ENCODE results near the gene FASTKD1.

FASTKD1 gene

DNA sequence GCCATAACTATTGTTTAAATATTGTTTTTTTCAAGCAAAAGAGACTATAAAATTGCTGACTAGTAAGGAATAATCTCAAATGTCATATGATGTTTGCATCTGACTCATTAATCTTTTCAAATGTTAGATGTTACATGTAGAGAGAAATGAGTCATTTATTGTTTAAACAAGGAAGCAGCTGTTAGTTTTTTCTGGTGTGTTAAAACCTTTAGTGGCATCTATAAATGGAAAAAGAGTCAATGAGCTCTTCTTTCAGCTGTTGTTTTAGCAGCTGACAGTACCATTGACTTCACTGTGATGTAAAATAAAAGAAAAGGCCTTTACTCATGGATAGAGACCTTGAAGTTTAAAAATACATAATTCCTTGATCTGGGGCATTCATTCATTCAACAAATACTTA lies 66.0 kb downstream of the FASTKD1 start:
- no peak for DNase-seq

- no peak for DNase-seq
Measured at GRCh38 chr2:169504651-169505050, 69.0 kb downstream of the FASTKD1 start.

DNA sequence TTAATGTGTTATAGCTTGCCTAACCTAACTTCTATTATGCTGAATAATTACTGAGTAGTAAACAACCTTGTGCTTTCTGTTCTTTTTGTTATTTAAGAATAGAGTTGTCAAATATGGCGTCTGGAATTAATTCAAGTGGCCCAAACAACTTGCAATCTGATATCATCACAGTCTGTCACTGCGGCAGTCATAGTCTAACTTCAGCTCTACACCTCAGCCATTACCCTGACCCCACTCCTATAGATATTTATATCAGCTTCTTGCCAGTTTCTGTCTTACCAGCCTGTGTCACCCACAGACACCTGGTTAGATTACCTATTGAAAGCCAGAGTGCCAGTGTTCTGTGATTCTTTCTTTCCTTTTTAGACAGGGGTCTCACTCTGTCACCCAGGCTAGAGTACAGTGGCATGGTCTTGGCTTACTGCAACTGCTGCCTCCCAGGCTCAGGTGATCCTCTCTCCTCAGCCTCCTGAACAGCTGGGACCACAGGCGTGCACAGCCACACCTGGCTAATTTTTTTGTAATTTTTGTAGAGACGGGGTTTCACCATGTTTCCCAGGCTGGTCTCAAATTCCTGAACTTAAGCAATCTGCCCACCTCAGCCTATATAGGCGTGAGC lies 78.2 kb downstream of the FASTKD1 start:
- no peak for DNase-seq

- no peak for DNase-seq
Measured at GRCh38 chr2:169493360-169493759, 80.3 kb downstream of the FASTKD1 start.

DNA sequence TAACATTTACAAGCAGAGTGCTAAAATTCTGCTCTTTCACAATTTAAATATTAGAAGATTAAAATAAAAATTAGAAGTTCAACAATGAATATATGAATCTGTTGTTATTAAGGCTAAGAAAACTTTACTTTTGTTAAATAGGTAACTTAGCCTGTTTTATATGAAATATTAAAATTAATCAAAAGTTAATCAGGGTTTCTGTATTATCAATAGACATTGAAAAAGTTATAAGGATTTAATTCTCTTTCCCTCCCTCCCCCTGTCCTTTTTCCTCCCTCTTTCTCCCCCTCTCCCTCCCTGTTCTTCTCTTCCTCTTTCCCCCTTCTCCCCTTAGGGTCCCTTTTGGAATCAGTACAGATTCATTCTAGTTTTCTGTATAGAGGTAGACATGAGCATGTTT lies 82.3 kb downstream of the FASTKD1 start:
- no peak for DNase-seq

DNA sequence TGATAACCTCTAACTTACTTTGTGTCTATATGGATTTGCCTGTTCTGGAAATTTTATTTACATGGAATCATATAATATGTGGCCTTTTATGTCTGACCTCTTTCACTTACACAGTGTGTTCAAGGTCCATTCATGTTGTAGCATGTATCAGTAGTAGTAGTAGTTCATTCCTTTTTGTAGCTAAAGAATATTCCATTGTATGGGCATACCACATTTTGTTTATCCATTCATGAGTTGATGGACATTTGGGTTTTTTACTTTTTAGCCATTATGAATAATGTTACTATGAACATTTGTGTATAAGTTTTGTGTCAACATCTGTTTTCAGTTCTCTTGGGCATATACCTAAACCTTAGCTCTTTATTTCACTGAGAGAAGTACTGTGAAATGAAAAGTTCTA lies 82.8 kb downstream of the FASTKD1 start:
- no peak for DNase-seq

DNA sequence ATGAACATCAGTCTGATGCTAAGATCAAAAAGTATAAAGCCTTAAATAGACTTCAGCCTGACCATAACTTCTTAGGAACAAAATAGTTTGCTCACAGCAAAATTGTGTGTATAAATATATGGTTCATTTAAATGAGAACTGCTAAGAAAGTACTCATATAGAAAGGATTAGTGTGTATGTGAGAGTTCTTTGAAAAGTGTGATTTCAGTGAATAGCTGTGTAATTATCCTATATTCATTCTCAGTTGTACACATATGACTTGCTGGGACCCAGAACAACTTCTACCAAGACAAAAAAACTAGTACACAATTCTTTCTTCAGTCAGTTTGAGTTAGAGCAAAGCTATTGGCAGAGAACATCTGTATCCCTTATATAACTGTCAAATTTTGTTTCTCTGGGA lies 87.2 kb downstream of the FASTKD1 start:
- no peak for DNase-seq

DNA sequence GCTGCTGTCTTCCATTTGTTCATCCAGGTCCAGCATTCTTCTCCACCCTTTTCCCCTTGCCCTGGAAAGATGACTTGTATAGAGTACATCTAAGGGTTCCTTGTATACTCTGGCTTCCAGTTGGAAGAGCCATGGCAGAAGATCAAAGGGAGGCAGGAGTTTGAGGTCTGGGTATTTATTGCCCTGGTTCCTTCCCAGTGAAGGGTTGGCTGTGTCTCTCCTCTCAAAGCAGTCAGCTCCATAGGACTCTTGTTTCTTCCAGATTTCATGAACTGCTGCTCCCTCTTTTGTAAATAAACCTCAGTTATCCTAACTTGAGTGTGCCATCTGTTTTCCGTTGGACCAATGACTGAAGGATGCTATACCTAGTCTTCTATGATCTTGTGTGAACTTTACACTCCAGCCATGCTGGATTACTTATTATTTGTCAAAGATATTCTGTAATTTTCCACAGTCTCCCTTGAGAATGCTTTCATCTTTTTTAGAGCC lies 88.0 kb downstream of the FASTKD1 start:
- no peak for DNase-seq

GRCh38 chr2:169480079-169480465 lies 93.6 kb downstream of the FASTKD1 start:
- DNase-seq, result no peak

Data from amygdala (tissue), 56 donors.